ENCODE measurements around the gene PCGF5.
"Not testable (repeated sequence)": the region's sequence is repeated elsewhere in the genome, so short reads cannot be mapped to it uniquely, and the experiment has no call there.

The PCGF5 gene

GRCh38 chr10:91210435-91210834 lies 10.0 kb upstream of the PCGF5 start:
- no peak for FAIRE-seq

DNA sequence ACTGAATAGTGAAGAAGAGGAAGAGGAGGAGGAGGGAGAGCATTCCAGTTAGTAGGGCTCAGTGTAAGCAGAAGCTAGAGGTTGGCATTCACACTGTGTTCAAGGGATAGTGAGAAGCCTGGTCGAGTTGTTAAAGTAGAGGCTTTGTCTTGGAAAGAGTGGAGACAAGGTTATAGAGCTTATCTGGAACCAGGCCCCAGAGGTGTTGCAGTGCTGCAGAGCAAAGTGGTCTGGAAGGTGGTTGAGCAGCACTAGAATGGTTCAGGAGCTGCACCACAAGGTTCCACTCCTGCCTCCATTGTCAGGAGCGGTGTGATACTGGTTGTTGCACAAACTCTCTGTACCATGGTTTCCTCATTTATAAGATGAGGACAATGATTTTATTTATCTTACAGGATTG lies 8.8 kb upstream of the PCGF5 start:
- no peak for FAIRE-seq

DNA sequence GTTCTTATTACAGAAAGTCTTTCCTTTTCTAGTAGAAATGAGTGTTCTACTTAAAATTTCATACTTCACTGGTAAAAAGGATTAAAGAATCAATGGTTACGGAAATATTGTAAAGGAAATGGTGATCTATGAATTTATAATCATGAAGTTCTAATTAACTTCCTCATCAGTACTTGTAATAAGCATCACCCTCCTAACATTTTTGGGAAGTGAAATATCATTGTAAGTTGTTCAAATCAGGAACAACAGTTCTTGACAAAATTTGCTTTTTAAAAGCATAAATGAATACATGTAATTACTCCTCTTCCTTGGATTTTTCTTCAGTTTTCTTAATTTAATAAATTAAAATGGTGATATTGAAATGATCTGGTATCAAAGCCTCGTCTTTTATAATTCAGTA lies 5.6 kb upstream of the PCGF5 start:
- FAIRE-seq, result no peak

GRCh38 chr10:91215384-91215783 lies 5.1 kb upstream of the PCGF5 start:
- no peak for FAIRE-seq

DNA sequence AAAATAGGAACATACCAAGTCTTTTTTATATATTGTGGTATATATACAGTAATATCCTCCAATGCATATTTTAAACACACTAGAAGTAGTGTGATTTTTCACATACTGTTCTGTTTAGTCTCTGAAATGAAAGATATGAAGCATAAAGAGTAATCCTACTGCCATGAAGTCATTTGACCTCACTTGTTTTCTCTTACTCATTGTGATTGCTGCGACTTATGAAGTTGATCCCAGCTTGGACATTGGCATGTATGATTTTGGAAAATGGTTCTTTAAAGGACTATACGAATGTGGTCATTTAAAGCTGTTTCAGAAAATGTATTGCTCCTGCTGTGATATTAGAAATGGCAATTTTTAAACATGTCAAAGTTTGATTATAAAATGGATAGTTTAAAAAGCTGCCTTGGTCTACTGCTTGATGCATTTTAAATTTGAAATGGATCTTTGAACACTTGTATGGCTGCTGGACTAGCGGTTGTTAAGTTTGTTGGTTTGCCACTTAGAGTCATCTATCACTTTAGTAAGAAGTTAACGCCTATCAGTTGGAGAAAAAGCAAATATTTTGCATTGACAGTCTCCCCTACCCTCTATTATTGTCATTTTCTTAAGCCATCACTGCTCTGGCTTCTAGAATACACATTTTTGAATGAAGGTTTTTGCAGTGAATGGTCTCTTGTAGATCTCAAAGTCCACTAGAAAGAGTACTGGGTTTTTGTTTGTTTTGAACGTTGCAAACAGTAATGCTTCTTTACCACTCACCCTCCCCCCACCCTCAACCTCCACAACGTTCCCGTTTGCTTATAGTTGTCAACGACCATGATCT lies 881 bp upstream of the PCGF5 start:
- no peak for FAIRE-seq

GRCh38 chr10:91220954-91221675 lies 652 bp downstream of the PCGF5 start:
- no peak for FAIRE-seq

- no peak for FAIRE-seq
Observed at GRCh38 chr10:91226093-91226492, 5.6 kb downstream of the PCGF5 start.

DNA sequence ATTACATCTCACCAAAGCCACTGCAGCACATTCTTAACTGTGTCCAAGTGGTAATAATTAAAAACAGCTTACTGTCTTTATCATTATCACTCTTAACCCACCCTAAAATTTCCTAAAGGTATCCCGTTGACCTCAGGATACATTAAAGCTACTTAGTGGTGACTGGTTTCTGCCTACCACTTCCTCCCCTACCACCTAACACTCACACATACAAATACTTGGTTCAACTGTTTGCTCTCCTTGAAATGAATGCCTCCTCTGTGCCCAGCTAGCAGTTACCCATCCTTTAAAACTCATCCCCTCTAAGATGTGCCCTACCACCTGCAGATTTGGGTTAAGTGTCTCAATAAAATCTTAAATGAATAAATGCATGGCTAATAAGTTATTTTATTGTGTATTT lies 7.1 kb downstream of the PCGF5 start:
- no peak for FAIRE-seq

GRCh38 chr10:91229683-91230082 lies 9.2 kb downstream of the PCGF5 start:
- peak; percentile 59 for FAIRE-seq

DNA sequence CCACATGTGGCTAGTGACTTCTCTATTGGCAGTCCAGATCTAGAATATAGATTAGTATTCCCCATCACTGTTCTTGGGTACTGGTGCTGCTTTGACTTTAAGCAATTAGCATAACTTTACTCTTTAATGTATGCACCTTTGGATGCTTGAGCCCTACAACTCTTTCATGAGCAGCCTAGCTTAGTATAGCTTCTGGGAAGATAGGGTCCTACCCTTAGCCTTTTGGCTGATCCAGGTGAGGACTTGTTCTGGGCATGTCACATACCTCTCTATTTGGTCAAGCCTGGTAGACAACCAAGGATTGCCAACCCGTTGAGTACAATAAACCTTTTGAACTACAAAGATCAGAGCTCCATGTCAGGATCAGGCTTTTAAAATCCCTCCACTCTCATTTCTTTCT lies 17.7 kb downstream of the PCGF5 start:
- no peak for FAIRE-seq

DNA sequence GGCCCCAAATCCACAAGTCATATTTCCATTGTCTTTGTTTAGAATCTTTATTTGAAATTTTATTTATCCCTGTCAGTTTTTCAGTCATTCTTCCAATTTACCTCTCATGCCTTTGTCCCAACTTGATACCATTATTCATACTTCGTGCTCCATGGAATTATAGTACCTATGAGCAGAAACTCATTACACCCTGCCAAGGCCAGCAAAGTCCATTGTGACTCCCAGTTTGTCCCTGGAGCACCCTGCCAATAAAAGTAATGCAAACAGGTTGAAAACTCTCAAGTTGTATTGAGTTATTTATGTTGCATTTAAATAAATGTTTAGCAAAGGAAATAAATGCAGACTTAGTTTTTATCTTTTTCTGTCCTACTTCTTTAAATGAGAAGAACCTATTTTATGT lies 19.3 kb downstream of the PCGF5 start:
- no peak for FAIRE-seq

- FAIRE-seq, result no peak
Observed at GRCh38 chr10:91242940-91243339, 22.5 kb downstream of the PCGF5 start.

DNA sequence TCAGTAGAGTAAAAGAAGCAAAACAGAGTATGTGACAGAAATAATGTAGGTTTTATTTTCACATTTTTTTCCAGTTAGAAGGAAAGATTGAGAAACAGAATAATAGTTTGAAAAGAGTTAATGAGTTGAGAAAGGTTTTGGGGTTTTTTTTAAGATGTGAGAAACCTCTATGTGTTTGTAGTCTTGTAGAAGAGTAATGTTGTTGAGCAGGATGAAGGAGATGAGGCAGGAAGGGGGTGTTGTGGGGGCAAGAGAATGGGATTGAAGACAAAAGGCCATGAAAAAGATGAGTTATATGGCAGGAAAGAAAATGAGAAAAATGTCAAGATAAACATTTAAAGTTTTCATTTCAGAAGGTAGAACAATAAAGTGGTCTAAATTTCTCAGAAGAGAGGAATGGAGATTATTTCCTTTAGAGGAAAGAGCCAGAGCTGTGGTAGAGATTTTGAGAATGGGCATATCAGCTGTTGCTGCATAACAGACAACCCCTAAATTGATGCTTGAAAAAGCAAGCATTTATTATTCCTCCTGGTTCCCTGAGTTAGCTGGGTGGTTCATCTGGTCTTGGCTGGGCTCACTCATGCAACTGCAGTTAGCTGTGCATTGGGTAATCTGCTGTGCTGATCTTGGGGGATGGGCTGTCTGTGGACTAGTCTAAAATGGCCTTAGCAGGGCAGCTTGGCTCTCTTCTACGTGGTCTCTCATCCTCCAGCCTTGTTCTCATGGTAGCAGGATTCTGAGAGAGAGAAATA lies 27.1 kb downstream of the PCGF5 start:
- no peak for FAIRE-seq

DNA sequence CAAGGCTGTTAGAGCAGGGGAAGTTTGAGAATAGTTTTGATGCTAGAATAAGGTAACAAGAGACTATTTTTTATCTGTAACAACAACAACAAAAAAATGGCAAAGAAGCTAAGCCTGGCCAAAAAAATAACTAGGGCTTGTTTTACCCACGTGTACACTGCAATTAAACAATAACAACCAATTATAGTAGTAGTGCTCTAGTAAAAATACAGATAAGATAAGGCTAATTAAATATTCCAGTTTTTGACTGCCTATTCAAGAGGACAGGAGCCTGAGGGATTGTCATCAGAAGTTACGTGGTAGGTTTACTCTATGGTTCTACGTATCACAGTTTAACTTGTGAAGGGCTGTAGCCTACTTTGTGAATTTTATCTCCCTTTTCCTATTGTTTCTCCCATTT lies 29.2 kb downstream of the PCGF5 start:
- FAIRE-seq, result no peak

GRCh38 chr10:91250341-91250740 lies 29.9 kb downstream of the PCGF5 start:
- no peak for FAIRE-seq

DNA sequence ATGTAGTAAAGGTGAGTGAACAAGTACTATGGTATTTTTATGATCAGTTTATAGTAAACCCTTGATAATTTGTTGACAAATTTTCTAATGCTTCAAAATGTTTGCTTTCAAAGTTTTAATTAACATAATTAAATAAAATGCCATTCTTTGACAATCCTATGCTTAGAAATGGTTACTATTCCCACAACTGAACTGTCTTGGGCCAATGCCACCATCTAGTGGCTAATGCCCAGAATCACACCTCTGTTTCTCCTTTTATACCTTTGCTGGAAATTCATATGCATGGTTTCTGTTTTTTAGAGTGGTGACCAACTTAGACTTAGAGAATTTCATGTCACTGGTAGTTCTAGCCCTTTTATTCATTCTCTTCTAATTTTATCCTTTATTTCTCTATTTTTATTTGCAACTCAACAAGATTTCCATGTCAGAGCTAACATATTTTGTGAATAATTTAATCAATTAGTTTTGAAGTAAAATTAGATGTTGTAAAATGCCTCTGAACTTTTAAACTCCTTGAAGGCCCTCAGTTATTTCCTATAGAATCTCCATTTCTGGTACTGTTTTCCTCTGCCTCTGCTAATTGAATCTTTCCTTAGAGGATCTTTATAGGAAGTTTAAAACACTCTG lies 31.1 kb downstream of the PCGF5 start:
- peak; percentile 96 for FAIRE-seq

DNA sequence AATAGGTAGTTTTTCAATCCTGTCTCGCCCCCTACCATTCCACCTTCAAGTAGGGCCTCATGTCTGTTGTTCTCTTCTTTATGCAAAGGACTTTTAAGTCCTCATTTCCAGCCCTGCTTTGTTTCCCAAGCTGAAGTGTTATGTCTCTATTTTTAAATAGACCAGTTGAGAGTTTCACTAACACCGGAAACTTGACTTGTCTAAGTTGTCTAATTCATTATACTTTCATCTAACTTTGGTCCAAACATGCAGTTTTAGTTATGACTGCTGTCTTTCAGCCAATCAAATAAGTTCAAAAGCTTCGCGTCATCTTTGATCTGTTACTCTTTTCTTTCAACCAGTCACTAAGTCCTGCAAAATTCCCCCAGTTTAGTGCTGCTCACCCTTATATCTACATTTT lies 32.8 kb downstream of the PCGF5 start:
- FAIRE-seq, result no peak

DNA sequence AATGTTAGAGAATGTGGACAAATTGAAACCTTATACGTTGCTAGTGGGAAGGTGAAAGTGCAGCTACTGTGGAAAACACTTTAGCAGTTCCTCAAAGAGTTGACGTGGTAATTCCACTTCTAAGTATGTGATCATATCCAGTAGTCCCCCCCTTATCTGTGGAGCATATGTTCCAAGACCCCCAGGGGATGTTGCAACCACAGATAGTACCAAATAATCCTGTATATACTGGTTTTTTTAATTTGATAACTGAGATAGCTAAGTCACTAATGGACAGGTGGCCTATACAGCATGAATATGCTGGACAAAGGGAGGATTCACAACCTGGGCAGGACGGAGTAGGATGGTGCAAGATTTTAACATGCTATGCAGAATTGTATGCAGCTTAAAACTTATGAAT lies 36.8 kb downstream of the PCGF5 start:
- no peak for FAIRE-seq

- not testable (repeated sequence) for FAIRE-seq
Observed at GRCh38 chr10:91260417-91260816, 40.0 kb downstream of the PCGF5 start.

DNA sequence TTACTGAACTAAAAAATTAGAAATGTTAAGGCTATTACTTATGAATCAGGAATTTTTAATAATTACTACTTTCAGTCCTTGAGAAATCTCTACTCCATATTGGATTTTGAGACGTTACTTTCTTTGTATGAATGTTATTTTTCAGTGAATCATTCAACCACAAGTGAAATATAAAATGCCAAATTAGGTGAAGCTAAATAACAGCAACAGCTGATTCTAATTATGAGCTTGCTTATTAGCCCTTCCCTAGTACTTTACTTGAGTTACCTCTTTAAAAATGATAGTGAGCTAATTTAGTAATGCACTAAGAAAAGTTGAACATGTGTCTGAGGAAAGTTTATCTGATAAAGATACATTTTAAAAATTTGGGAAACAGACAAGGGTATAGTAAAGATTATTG lies 51.4 kb downstream of the PCGF5 start:
- peak; percentile 8 for FAIRE-seq

- no peak for FAIRE-seq
Observed at GRCh38 chr10:91284486-91285090, 64.1 kb downstream of the PCGF5 start.

- no peak for FAIRE-seq
Observed at GRCh38 chr10:91286572-91286971, 66.1 kb downstream of the PCGF5 start.

DNA sequence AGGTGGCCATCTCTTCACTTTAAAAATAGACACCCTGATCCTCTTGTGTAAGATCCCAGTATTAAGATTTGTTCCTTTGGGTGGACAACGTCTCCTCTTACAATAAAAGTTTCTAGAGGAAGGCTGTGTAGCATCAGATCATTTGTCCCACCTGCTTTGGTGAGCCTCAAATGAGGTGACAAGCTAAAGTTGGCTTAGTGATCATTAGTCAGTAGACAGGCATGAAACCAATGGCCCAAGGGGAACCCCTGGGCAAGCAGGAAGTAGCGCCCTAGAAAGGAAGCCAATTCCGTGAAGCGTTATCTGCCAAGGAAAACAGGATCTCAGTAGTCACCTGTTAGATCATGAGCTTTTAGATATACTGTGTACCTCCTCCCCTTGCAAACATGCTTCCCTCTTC lies 66.8 kb downstream of the PCGF5 start:
- no peak for FAIRE-seq

Data from endometrium (tissue), 2 donors.